ENCODE results near the gene TMEM256. TPM values are rescaled to one million over a fixed set of nuclear protein-coding genes. Genes with fewer than 3 reads are reported as not detected.

Gene TMEM256
- total RNA-seq, 1 donor from 2014 or later: 71.6 TPM

DNA sequence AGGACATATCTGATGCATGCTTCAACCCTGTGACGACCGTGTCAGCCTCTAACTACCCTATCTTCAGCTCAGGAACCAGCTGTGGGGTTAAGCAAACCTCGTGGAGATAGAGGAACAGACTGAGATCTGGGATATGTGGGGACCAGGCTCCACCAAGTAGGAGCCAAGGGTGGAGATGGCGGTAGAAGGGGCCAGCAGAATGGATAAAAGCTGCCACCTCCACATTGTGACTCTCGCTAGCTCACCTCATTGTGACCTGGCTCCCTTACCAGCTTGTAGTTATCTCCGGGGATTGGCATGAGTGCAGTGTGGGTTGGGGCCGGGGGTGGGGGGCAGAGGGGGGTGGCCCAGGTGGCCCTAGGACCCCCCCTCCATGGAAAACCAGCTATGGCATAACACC, 21.4 kb upstream of the TMEM256 start, which contains the start of gene SPEM2:
Gene SPEM2, plus strand, starts transcription at position 301 of the 400 bp plus-strand sequence. Its CDS starts 73 bp downstream, at position 374.
- TF ChIP-seq, protein P1, sequence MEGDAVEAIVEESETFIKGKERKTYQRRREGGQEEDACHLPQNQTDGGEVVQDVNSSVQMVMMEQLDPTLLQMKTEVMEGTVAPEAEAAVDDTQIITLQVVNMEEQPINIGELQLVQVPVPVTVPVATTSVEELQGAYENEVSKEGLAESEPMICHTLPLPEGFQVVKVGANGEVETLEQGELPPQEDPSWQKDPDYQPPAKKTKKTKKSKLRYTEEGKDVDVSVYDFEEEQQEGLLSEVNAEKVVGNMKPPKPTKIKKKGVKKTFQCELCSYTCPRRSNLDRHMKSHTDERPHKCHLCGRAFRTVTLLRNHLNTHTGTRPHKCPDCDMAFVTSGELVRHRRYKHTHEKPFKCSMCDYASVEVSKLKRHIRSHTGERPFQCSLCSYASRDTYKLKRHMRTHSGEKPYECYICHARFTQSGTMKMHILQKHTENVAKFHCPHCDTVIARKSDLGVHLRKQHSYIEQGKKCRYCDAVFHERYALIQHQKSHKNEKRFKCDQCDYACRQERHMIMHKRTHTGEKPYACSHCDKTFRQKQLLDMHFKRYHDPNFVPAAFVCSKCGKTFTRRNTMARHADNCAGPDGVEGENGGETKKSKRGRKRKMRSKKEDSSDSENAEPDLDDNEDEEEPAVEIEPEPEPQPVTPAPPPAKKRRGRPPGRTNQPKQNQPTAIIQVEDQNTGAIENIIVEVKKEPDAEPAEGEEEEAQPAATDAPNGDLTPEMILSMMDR (conservative IDR thresholded peaks at IDR 0.05): no peak
- DNase-seq (ENCODE audit: low read depth, low spot score): no peak
- Mint-ChIP-seq H3K4me3 (no peak within 1 kb of the TSS), H3K4me1 (peaks cover 14% of the 10 kb centered on the region), H3K9me3 (no peaks in the 10 kb centered on the region), H3K27ac (ENCODE audit: unreplicated experiment) (no peak within 1 kb of the TSS), H3K36me3 (ENCODE audit: low read depth) (no peaks in the 10 kb centered on the region), H3K27me3 (ENCODE audit: low read depth) (no peaks in the 10 kb centered on the region)

DNA sequence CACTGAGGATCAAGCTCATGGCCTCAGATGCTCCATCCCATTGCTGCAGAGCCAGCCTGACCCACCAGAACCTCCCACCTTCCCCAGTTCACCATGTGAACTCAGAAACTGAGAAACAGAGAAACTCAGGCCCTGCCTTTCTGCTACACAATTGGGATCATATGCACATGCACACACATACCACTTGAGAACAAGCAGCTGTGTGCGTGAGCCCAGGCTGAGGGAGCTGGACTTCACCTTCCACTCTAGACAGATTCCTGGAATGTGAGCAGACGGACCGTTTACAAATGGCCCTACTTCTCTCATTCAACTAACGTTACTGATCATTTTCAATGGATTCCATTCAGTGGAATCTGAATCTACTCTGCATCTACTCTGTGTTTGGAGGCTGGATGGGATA, 19.8 kb upstream of the TMEM256 start:
- no peaks in the 10 kb centered on the region for H3K9me3 Mint-ChIP-seq
- peaks cover 2% of the 10 kb centered on the region for H3K27me3 Mint-ChIP-seq (ENCODE audit: low read depth)
- peak overlapping the region; percentile 10 for H3K4me3 Mint-ChIP-seq
- peaks cover 30% of the 10 kb centered on the region for H3K4me1 Mint-ChIP-seq
- H3K36me3 Mint-ChIP-seq (ENCODE audit: low read depth): no peaks in the 10 kb centered on the region
- no peak for DNase-seq (ENCODE audit: low read depth, low spot score)
- no peak overlapping the region for H3K27ac Mint-ChIP-seq (ENCODE audit: unreplicated experiment)
- TF ChIP-seq, protein P1 (conservative IDR thresholded peaks at IDR 0.05): no peak

DNA sequence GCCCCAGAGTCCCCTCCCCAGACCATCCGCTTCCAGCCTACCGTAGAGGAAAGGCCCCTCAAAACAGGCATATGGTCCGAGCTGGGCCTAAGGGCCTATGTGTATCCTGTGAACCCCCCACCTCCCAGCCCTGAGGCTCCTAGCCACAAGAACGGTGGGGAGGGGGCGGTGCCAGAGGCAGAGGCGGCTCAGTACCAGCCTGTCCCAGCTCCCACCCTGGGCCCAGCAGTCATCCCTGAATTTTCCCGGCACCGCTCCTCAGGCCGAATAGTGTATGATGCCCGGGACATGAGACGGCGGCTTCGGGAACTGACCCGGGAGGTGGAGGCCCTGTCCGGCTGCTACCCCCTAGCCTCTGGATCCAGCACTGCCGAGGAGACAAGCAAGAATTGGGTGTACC, 17.3 kb upstream of the TMEM256 start:
- H3K36me3 Mint-ChIP-seq (ENCODE audit: low read depth): no peaks in the 10 kb centered on the region
- H3K27ac Mint-ChIP-seq (ENCODE audit: unreplicated experiment): no peak overlapping the region
- H3K27me3 Mint-ChIP-seq (ENCODE audit: low read depth): peaks cover 2% of the 10 kb centered on the region
- DNase-seq (ENCODE audit: low read depth, low spot score): no peak
- peak overlapping the region; percentile 27 for H3K4me3 Mint-ChIP-seq
- H3K9me3 Mint-ChIP-seq: no peaks in the 10 kb centered on the region
- TF ChIP-seq, protein P1 (conservative IDR thresholded peaks at IDR 0.05): no peak
- H3K4me1 Mint-ChIP-seq: peaks cover 41% of the 10 kb centered on the region

DNA sequence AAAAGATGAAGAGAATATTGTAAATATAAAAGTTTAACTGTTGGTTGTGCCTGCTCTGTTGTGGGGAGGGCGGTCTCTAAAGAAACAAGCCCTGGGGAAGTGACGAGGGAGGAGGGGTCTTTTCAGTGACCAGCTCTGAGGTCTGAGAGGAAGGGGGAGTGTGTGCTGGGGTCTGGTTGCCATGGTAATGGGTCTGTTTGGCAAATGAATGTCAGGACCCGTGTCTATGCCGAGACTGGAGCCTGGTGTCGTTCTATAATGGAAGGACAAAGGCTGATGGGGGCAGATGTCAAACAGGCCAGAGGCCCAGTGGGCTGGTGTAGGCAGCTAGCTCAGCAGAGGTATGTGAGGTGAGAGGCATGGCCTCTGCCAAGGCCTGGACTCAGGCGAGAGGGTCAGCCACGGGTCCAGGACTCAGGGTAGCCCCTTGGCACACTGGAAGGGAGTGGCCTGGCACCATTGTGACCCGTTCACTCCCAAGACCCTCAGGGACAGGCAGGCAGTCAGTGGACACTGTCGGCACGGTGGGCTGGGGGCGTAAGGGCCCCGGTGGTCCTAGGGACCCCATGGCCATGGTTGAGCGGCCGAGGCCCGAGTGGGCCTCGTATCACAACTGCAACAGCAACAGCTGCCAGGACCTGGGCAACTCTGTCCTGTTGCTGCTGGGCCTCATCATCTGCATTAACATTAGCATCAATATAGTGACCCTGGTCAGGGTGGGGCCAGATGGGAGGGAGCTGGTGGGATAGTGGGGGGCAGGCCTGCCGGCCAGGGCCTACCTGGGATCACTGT, 16.1 kb upstream of the TMEM256 start, which contains the start of gene SPEM1:
Gene SPEM1, plus strand, starts transcription at position 506 of the 792 bp plus-strand sequence. Its CDS starts 61 bp downstream, at position 567.
- no peaks in the 10 kb centered on the region for H3K9me3 Mint-ChIP-seq
- peak; percentile 63 for DNase-seq (ENCODE audit: low read depth, low spot score)
- no peaks in the 10 kb centered on the region for H3K36me3 Mint-ChIP-seq (ENCODE audit: low read depth)
- peak within 1 kb of the TSS; percentile 81 for H3K27ac Mint-ChIP-seq (ENCODE audit: unreplicated experiment)
- peak within 1 kb of the TSS; percentile 74 for H3K4me3 Mint-ChIP-seq
- H3K4me1 Mint-ChIP-seq: peaks cover 43% of the 10 kb centered on the region
- TF ChIP-seq, protein P1 (conservative IDR thresholded peaks at IDR 0.05): no peak
- peaks cover 2% of the 10 kb centered on the region for H3K27me3 Mint-ChIP-seq (ENCODE audit: low read depth)

DNA sequence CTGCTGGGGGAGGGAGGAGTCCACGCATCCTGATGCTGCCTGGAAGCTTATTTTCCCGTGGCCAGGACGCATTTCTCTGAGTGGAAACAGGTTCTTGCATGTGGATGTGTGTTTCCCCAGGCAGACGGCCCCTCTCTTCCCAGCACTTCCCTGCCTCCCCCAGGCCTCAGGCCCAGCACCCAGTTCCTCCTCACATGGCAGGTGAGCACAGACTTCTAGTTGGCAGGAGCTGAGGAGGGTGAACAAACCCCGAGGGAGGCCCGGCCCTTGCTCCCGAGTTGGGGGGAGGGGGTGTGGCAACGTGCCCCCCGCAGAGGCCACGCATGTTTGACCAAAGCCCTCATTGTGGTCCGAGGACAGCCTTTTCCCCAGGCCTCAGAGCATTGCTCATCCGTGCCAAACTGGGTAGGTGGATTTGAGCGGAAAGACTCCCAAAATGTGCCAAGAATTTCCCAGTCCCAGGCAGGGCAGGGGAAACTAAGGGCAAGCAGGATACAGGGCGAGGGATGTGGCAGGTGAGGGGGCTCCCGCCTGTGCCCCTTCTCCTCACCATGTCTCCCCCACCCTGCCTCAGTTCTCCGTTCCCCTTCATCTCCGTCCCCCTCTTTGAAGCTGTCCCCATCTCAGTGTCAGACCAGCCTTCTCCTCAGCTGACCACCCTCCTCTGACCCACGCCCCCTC, 14.7 kb upstream of the TMEM256 start:
- TF ChIP-seq, protein P1 (conservative IDR thresholded peaks at IDR 0.05): no peak
- H3K4me3 Mint-ChIP-seq: peak overlapping the region; percentile 31
- peaks cover 38% of the 10 kb centered on the region for H3K4me1 Mint-ChIP-seq
- no peak for DNase-seq (ENCODE audit: low read depth, low spot score)
- no peaks in the 10 kb centered on the region for H3K9me3 Mint-ChIP-seq
- H3K36me3 Mint-ChIP-seq (ENCODE audit: low read depth): no peaks in the 10 kb centered on the region
- peaks cover 2% of the 10 kb centered on the region for H3K27me3 Mint-ChIP-seq (ENCODE audit: low read depth)
- H3K27ac Mint-ChIP-seq (ENCODE audit: unreplicated experiment): peak overlapping the region; percentile 72

Data from neural crest cell (in vitro differentiated cells).